GM21447 (cell line): ENCODE data around the gene IGSF9.
A peak's percentile ranks its signal among the peaks of the same experiment; 100 is the strongest.

Experiments used
- ATAC-seq: cut with Tn5 transposase; IDR thresholded peaks from one replicate; pipeline ENCODE4 v1.9.1; 2021; ENCODE audit not compliant: unreplicated experiment

IGSF9 gene

DNA sequence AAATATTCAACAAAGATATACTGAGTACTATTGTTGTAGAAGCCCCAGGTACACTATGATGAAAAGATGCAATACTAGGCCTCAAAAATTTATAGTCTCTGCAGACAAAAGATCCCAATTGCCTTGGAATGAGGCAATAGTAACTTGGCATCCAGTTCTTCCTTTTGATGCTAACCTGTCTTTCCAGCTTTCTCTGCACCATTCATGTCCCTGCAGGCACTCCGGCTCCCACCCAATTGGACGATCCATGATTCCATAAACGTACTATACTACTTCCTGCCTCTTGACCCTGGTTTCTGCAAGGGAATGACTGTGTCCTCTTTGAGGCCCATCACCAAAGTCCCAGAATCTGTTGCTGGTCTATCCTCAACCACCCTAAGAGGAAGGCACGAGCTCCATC lies 12.1 kb downstream of the IGSF9 start:
- ATAC-seq = no peak

GRCh38 chr1:159932296-159933285 lies 12.8 kb downstream of the IGSF9 start:
- ATAC-seq = no peak

DNA sequence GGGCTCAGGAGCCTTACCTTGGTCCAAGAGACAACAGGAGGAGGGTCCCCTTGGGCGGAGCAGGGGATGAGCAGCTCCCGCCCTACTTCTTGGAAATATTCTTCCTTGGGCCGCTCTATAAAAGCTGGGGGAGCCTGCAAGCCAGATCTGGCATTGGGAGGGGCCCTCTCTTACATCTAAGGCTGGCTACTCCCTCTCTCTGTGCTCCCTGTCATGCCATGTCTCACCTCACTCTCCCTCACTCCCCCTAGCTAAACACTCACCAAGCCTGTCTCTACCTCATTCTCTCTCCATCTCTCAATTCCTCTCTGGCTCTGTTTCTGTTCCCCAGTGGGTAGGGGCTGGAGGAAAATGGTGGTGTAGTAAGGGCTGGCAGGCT lies 13.6 kb downstream of the IGSF9 start:
- no peak for ATAC-seq

DNA sequence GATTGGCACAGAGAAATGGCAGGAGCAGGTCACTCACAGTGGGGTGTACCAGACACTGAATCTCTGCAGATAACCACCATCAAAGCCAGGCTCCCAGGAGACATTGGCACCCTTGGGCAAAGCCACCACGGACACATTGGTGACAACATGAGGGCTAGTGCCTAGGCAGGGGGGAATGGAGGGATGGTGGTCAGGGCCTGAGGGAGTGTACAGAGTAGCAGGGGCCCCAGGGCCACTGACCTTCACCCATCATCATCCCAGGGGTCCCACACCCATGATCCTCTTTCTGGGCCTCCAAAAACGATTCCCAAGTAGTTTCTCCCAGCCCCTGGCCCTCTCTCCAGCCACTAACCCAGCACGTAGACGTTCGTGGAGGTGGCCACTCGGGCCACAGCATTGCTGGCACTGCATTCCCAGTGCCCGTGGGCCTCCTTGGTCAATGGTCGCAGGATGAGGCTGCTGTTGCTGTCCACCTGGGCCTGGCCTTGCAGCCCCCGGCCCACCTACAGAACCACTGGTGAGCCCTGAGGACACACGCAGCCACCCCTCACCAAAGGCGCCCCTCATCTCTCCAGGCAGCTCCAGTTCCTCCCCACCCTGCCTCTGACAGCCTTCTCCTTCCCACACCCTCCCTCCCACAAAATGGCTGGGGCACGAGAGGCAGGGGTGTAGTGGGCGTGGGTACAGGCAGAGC lies 14.2 kb downstream of the IGSF9 start:
- ATAC-seq = no peak

DNA sequence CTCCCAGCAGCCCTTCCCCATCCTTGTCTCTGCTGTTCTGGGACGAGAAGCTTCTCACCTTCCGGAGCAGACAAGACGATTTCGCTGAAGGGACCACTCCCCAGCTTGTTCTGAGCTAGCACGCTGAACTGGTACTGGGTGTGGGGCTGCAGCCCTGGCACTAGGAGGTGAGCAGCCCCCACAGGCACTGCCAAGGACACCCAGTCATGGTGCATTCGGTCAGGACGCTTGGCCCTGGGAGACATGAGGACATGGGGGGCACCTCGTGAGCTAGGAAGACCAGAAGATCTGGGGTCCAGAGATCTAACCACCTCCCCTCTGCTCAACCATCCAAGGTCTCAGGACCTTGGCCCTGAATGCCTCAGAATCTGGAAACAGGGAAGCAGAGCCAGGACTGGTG lies 14.8 kb downstream of the IGSF9 start:
- no peak for ATAC-seq

DNA sequence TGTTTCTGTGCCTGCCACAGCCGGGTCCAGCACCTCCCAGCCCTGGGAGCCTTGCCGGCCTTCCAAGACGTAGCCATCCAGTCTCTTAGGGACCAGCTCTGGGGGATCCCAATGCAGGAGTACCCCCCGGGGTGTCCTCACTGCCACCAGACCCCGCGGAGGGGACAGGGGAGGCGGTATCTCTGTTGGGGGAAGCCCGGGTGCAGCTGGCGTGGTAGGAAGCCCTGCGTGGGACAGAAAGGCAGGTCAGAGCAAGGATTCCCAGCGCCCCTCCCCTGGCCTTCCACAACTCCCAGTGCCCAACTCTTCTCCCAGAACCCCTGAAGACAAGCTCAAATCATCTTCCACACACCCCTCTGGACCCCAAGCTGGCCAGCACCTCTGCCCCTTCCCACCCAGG lies 15.2 kb downstream of the IGSF9 start:
- no peak for ATAC-seq

DNA sequence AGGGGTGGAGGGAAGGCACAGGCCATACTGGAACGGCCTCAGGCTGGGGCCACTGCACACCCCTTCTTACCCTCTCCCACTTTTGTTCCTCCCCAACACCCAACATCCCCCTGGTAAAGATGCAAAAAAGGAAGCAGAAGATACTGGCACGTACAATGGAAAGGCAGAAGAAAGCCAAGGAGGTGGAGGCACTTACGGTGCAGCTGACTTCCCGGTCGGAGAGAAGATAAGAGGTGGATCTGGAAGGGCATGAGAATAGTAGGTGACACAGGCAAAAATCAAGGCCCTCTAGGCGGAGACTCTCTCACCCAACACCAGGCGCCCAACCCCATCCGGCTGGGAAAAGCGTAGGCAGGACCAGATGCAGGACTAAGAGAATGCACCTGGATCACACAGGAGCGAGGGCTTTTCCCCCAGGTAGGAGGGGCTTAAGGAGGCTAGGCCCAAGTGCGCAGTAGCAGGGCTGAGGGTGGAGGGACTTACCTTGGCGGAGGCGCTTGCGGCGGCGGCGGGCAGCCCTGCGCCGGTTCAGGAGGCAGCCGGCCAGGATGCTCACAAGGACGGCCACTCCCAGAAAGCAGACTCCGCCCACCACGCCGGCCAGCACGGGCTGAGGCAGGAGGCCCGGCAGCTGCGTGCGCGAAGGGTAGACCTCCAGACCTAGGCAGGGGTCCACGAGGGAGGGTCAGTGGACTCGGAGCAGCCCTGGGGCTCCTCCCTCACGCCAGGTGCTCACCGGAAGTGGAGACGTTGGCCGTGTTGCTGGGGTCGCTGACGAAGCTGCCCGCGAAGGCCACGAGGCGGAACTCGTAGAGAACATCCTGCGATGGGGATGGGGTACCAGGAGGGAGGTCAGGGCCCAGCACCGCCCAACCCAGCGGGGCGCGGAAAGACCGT lies 16.0 kb downstream of the IGSF9 start:
- ATAC-seq = no peak

DNA sequence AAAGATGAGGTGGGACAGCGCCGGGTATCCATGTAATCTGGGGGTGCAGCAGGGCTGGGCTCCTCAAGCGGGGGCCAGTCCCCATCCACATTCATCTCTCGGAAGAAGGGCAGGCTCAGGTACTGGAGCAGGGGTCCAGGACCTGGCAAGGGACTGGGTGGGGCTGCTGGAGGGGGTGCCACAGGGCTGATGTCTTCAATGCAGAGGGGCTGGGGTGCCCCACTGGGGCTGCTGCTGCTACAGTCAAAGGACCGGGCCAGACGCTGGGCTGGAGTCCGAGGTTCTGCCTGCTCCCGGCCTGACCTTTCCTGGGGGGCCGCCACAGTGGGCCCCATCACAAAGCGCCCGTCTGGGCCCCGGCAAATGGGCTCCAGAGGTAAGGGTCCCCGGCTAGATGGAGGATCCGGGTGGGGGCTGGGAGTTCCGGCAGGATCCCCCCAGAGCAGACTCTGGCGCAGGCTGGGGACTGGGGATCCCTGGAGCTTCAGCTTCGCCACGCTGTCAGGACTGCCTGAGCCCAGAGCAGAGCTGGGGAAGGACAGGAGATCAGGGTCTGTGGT lies 16.8 kb downstream of the IGSF9 start:
- ATAC-seq = no peak

GRCh38 chr1:159927849-159928431 lies 17.5 kb downstream of the IGSF9 start:
- no peak for ATAC-seq

DNA sequence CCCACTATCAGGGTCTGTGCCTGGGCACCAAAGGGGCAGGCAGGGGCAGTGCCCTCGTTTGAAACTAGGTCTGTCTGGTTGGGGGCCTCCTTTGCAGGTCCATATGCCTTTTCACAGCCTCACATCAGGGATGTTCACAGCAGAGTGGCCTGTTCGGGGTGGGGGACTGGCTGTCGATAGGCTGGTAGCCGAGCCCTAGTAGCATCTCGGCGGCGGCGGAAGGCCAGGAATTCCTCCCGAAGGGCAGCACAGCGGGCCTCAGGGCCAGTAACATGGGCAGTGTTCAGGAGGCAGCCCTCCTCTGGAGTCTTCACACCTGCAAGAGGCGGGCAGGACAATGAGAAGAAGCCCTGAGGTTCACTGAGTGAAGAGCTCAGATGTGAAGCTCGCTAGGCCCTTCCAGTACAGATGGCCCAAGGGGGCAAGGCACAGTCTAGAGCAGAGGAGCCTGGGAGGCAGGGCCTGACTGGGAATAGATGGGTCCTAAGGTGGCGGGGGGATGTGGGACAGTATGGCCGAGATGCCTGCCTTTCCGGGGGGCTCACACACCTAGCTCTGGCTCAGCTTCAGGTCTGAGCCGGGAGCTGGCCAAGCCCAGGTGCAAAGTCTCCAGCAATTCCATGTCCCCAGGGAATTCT lies 18.1 kb downstream of the IGSF9 start:
- ATAC-seq = no peak

GRCh38 chr1:159925719-159926078 lies 19.7 kb downstream of the IGSF9 start:
- ATAC-seq = peak; percentile 2

DNA sequence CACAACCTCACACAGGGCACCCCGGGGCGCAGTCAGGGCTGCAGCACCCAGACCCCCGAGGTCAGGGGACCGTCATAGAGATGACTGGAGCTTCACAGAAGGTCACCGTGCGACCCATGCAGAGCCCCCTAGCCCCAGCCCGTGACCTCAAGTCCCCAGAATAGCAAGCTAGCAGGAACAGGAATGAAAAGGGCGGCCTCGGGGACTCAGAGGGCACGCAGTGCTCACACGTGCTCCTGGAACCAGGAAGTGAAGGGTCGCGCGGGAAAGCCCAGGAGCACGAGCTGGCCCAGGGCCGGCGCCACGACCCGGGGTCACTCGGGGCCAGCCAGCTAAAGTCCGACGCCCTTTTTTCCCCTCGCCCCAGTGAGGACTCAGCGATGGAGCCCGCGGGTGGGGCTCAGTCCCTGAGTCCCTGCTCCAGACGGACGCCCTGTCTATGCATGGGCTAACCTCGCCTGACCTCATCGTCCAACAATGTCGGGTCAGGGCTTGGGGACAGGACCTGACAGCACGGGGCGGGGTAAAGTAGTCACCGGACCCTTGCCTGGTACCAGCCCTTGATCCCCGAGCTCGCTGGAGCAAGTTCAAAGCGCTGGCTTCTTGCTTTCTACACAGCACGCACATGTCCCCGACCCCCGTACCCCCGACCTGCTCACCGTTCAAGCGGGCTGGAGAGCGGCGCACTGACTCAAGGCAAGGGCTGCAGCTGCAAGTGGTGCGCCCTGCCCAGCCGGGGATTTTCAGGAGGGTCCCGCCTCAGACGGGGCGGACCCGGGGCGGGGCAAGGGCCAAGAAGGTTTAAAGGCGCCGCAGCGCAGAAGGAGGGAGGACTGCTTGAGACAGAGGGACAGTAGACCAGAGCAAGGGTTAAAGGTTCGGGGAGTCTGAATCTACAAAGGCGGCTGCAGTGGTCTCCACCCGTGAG lies 20.4 kb downstream of the IGSF9 start, which contains the start of gene TAGLN2:
Gene TAGLN2, minus strand, starts transcription at position 717 of the 928 bp plus-strand sequence. CDS start 4,998 bp downstream, outside the sequence.
- ATAC-seq = peak; percentile 45

DNA sequence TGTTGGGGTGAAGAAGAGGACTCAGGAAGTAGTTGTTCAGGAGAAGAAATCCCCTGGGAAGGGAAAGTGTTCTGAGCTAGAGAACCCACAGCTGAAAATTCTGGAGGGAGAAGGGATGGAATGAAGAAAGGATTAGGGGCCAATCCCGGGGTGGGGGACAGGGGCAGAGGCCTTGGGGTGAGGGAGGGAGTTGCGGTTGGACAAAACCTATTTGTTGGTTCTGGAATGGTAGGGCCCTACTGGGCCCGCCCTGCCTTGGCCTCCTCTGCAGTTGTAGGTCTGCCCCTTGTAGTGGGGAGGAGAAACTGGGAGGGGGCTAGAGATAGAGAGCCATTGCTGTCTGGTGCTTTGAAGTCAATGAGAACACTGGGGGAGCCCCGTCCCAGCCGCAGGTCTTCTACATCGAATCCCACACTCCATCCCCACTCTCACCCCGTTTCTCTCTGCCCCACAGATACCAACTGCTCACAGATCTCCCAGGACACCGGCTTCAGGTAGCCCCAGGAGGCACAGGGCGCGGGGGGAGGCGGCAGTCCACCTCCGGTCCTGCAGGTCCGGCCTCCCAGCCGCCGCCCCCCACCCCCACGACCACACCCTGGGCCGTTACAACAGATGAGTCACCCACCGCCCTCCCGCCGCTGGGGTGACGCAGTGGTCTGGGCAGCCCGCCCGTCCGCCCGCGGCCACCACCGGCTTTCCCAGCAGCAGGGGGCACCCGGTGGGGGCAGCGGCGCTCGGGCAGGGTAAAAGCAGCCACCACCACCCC lies 21.2 kb downstream of the IGSF9 start:
- no peak for ATAC-seq

DNA sequence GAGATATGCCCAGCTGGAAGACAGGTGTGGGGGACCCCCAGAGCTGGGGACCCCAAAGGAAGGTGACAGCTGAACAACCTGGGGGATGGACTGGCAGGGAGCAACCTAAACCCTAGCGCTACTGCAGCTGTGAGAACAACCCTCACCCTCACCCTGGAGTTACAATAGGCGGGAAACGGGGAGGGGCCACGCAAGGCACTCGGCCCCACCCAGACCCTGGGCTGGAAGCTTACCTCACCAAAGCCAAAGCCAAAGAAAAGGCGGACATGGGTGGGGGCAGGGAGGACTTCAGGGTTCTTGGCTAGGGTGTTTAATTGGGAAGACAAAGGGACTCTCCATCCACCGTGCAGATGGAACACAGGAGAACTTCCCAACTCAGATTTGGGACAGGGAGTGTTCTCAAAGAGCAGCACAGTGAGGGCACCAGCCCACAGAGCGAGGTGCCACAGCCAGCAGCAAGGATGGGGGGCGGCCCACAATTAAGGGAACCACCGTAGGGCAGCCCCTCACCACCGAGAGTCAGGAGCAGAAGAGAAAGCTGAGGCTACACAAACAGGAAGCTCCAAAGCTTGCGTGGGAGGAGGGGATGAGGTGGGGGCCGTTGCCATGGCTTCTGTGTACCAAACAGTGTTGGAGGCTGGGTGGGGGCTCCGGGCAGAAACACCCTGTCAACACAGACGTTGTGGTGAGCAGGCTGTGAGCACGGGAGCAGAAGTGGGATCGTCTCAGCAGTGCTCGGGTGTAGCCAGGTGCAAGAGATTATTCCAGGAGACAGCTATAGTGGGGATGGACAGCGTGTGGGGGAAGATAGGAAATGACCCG lies 22.0 kb downstream of the IGSF9 start:
- ATAC-seq = peak; percentile 34

DNA sequence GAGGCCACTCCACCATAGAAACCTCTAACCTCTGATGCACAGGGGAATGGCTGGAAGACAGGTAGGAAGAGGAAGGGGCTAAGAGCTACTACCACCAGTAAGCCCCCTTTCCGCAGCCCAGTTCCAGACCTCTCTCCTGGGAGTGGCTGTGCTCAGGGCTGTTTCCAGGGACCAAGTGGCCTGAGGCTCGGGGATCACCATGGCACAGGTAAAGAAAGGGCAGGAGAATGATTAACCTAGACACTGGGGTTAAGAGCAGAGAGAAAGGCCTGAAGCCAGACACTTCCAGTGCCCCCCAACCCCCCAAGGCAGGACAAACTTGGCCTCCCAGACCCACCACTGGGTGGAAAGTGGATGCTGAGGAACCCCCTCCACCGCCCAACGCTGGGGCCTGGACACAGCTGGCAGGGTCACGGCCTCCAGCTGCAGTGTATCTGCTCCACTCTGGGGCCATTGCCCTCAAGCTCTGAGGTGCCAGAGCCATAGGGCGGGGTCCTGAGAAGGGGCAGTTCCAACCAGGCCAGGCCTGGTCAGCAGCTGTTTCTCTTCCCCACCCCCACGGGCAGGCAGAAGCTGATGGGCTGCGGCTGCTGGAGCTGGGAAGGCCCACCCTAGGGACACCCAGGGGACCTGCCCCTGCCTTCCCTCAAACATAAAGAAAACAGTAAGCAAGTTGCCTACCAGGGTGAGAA lies 22.8 kb downstream of the IGSF9 start:
- no peak for ATAC-seq

- no peak for ATAC-seq
These were observed 23.5 kb downstream of the IGSF9 start for GRCh38 chr1:159921700-159922504.
